LNCAP (cell line): Measurements from ENCODE around the gene CBX8.

Source experiments
- CTCF ChIP-seq: fragments of 450-650 bp; IDR thresholded peaks from 2 replicates; pipeline ENCODE4 v1.5.1; 2017; ENCODE audit warnings: mild to moderate bottlenecking

The CBX8 gene

DNA sequence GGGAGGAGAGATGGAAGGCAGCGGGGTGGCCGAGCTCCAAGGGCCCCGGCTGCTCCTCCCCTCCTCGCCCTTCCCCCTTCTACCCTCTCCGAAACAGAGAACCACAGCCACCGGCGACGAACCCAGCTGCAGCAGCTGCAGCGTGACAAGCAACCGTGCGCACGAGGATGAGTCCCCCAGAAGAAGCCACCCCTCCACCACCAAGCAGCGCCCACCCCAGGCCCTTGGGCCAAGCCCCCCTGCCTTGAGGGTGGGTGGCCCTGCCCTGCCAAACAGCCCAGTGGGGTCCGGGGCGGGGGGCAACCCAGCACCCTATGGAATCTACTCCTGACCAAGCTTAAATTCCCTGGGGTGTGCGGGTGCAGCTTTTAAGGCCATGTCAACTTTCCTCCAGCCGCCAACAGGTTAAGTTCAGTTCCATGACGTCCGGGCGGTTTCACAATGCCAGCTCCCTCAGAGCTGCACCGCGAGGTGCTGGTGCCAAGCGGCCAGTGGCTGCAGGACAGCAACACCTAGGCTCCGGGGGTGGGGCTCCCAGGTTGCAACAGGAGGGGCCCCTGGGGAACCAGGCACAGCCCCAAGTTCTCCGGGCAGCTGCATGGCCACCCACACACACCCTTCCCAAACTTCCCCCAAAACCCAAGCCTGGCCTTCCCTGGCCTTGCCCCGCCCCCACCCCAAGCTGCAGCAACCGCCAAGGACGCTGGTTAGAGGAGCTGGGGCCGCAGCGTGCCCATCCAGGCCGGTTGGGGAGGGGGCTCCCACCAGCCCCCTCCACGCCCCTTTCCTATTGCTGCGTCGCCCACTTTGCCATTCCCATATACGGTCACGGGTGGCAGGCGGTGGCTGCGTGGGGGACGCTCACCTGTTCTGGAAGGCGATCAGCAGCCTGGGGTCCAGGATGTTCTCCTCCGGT lies 40.4 kb upstream of the CBX8 start:
- TF ChIP-seq CTCF, result no peak

GRCh38 chr17:79836510-79836971 lies 39.7 kb upstream of the CBX8 start:
- no peak for TF ChIP-seq CTCF

DNA sequence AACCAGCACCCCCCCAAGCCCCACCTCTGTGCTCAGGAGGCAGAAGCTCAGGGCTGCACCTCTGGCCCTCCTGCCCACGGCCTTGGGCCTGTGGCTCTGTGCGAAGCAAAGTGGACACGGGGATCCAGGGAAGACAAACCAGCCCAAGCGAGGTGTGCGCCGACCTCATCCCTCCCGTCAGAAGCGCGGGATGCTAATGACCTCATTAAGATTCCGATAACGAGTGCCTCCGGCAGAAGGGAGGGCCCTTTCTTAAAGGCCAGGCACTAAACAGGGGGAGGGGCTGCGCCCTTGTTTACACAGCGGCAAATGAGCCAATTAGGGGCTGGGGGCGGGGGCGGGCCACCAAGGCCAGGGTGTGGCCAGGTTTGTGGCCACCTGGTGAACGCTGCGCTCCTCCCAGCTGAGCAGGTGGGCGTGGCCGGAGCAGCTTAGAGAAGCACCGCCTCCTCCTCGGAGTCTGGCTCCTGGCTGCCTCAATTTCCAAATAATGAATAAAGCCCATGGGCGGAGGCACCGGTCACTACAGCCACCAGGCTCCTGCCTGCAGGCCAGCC lies 39.2 kb upstream of the CBX8 start:
- no peak for TF ChIP-seq CTCF

DNA sequence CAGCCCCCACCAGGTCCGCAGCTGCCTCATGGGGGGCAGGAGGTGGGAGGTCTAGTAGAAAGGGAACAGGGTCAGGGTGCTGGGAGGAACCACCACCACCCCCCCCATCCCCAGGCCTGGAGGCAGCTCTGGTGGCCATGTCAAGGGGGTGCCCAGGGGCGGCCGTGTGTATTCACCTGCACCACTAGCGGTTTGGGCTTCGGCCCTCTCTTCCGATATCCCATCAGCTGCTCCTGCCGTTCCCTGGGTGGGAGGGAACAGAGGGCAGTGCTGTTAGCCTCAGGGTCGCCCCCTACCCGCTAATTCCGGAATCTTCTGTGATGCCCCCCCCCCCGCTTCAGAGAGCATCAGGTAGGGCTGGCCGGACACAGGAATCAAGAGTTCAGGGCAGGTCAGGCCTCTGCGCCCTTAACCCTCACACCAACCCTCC lies 38.6 kb upstream of the CBX8 start:
- TF ChIP-seq CTCF, result no peak

GRCh38 chr17:79834565-79835469 lies 37.9 kb upstream of the CBX8 start:
- peak; percentile 95 for TF ChIP-seq CTCF

GRCh38 chr17:79833744-79834564 lies 37.1 kb upstream of the CBX8 start:
- TF ChIP-seq CTCF, result no peak

- no peak for TF ChIP-seq CTCF
Observed at GRCh38 chr17:79833110-79833450, 36.2 kb upstream of the CBX8 start.
